Activated CD4-positive, alpha-beta memory T cell treated with anti-CD3 and anti-CD28 coated beads for 36 hours (primary cell): ENCODE data around the gene NUP93. TPM values are rescaled to one million over a fixed set of nuclear protein-coding genes. Genes with fewer than 3 reads are reported as not detected.
A peak's percentile ranks its signal among the peaks of the same experiment; 100 is the strongest.

Experiments
- CTCF ChIA-PET: fragments of 350-600 bp; sonication (Branson Sonifier 250); formaldehyde crosslinking; loops from one replicate; lab custom pipeline; 2021; ENCODE audit warnings: antibody characterized with exemption, inconsistent platforms; lab: Charles Lee
- POLR2A ChIA-PET: fragments of 350-600 bp; sonication (Branson Sonifier 250); formaldehyde crosslinking; loops from one replicate; lab custom pipeline; 2021; ENCODE audit warnings: antibody characterized with exemption; lab: Charles Lee
- DNase-seq: peaks from one replicate; pipeline ENCODE4 v3.0.0-alpha.2; 2020
- H3K27ac Mint-ChIP-seq: one replicate; pipeline ENCODE4 v1.8.0; 2021; ENCODE audit warnings: mixed read lengths
- H3K27me3 Mint-ChIP-seq: one replicate; pipeline ENCODE4 v1.8.0; 2021; ENCODE audit warnings: mixed read lengths
- H3K36me3 Mint-ChIP-seq: one replicate; pipeline ENCODE4 v1.8.0; 2021; ENCODE audit warnings: mixed read lengths
- H3K4me1 Mint-ChIP-seq: one replicate; pipeline ENCODE4 v1.8.0; 2021; ENCODE audit warnings: low read depth, mixed read lengths
- H3K4me3 Mint-ChIP-seq: one replicate; pipeline ENCODE4 v1.8.0; 2021; ENCODE audit warnings: mild to moderate bottlenecking, mixed read lengths
- H3K9me3 Mint-ChIP-seq: one replicate; pipeline ENCODE4 v1.8.0; 2021; ENCODE audit warnings: mixed read lengths
- intact Hi-C: fragments of 100-400 bp; cut with micrococcal nuclease; formaldehyde crosslinking; loops from one replicate; pipeline ENCODE4 v1.15.1; 2023
- total RNA-seq, 2 experiments: library from RNA; stranded (reverse); gene quantifications; one replicate each; pipeline ENCODE4 v1.2.3, GENCODE V29; 2021

The NUP93 gene
- total RNA-seq, 2 experiments from 2014 or later, result 131 to 133 TPM

DNA sequence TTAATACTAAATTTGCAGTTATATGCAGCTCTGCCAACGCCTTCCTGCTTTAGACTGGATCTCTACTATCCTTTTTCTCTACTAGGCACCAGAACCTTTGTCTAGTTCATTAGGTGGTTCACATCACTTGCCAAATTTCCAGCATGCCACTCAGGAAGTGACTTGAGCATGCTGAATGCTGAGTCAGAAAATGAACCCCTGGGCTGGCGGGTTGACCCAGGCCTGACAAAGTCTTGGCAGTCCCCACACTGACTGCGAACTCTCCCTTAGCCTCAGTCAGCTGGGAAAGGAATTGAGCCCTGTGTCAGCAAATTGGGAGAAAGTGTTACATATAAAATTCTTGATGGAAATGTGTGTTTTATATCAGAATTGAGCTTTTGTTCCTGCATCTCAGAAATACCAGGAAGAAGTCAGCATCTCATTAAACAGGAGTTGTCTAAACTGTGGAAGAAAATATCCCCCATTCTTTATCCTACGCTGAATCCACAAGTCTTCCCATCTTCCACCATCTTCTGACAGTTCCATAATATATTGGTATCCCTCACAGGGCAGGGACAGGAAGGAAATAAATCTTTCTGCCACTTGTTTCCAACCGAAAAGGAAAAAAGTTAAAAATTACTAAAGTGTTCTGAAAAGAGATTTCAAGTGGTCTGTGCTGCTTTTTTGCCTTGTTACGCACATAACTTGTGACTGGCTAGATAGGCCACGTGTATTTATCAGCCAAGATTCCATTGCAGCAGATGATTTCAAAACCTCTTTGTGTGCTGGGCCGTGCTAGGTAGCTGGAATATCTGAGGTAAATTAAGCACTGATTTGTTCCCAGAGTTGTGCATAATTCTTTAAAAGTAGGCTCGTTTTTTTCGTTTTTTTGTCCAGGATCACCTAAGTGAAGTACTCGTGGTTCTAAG lies 118.4 kb downstream of the NUP93 start:
- H3K27ac Mint-ChIP-seq, result peak overlapping the region; percentile 80
- no peaks in the 10 kb centered on the region for H3K27me3 Mint-ChIP-seq
- H3K9me3 Mint-ChIP-seq, result peaks cover 6% of the 10 kb centered on the region
- H3K4me1 Mint-ChIP-seq, result peaks cover 22% of the 10 kb centered on the region
- ChIA-PET POLR2A (no interaction called here), CTCF (interaction anchor here (0.6 to 1.4 kb wide), 4 partner anchors 11 to 205 kb away, joined by 3 read pairs; no protein-coding TSS in a partner anchor)
- intact Hi-C loops, result no loop called here
- peak; percentile 40 for DNase-seq
- peaks cover 5% of the 10 kb centered on the region for H3K36me3 Mint-ChIP-seq
- no peak overlapping the region for H3K4me3 Mint-ChIP-seq

DNA sequence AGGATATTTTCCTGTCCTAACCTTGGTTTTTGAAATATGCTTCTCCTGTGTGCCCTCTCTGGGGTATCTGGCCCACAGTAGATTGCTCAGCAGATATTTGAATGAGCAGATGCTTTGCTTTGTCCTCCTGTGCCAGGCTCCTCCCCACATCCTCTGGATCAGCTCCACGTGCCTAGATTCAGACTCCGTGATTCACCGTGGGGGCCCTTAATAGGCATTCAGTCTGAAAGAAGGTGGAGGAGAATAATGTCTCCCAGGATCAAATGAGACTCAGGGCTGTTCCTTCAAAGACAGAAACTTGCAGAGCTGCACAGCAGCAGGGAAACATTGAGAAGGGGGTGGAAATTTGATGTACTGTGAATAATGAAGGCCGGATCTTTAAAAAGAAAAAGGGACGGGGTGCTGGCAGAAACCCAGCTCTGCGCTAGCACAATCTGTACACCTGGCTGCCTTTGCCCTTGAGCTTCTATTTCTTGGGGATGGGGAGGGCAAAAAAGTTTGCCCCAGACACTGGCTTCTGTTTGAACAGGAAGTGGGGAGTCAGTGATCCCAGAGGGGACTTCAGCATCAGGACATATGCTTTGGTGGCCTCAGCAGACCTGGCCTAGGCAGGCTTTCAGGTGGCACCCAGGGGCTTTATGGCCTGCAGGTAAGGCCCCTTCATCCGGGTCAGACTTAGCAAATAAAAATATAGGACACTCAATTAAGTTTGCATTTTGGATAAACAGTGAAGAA lies 119.2 kb downstream of the NUP93 start:
- DNase-seq, result no peak
- ChIA-PET CTCF (interaction anchor here (0.6 kb wide), 1 partner anchor 9 kb away, joined by 4 read pairs; no protein-coding TSS in a partner anchor), POLR2A (no interaction called here)
- peaks cover 6% of the 10 kb centered on the region for H3K9me3 Mint-ChIP-seq
- intact Hi-C loops, result no loop called here
- H3K4me3 Mint-ChIP-seq, result no peak overlapping the region
- no peaks in the 10 kb centered on the region for H3K27me3 Mint-ChIP-seq
- peaks cover 5% of the 10 kb centered on the region for H3K36me3 Mint-ChIP-seq
- no peak overlapping the region for H3K27ac Mint-ChIP-seq
- H3K4me1 Mint-ChIP-seq, result peaks cover 22% of the 10 kb centered on the region

DNA sequence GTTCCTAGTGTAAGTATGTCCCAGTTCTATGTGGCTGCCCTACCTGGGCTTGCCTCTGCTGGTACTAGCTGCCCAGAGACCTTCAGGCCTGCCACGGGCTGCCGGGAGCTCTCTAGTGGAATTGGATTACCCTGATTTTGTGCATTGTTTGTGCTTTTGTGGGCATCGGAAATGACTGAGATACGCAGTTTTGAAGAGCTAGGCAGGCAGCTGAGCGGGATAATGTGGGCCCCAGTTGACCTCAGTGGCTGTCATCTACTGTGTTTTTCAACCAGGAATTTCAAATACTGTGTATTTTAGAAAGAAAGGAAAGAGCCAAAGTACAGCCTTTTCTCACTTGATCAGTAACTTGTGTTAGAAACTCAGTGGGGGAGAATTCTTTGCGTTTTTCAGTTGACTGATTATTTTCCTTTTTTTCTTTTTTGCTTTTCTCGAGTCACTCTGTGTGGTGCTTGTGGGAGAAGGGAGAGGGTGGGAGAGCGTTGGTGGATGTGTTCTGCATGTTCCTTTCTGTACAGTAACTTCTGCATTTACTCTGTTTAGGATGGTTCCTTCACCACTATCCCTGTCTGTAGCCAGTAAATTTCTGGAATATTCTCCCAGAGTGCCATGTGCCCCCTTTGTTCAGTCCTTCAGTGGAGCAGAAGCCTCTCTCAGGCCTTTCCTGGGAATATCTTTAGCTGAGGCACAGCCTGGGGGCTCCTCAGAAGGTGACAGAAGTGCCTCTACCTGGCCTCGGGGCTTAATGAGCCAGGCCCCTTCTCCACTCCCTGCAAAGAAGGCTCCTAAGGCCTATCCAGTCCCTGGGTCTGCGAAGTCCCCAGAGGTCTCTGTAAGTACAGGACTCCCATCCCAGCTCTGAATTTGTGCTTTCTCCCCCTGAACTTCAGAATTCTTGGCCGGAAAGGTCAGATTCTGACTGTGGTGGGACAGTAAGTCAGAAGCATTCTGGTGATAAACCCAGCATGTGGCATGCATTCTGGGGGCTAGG lies 120.1 kb downstream of the NUP93 start:
- intact Hi-C loops, result no loop called here
- DNase-seq, result no peak
- Mint-ChIP-seq H3K9me3 (peaks cover 6% of the 10 kb centered on the region), H3K27me3 (no peaks in the 10 kb centered on the region), H3K36me3 (peaks cover 5% of the 10 kb centered on the region), H3K4me1 (peaks cover 22% of the 10 kb centered on the region), H3K27ac (no peak overlapping the region), H3K4me3 (no peak overlapping the region)
- CTCF ChIA-PET, result no interaction called here
- POLR2A ChIA-PET, result no interaction called here

GRCh38 chr16:56851671-56852400 lies 121.9 kb downstream of the NUP93 start:
- H3K27me3 Mint-ChIP-seq, result no peaks in the 10 kb centered on the region
- peaks cover 6% of the 10 kb centered on the region for H3K9me3 Mint-ChIP-seq
- H3K4me1 Mint-ChIP-seq, result peaks cover 20% of the 10 kb centered on the region
- intact Hi-C loops, result no loop called here
- ChIA-PET POLR2A (no interaction called here), CTCF (interaction anchor here (0.6 to 1.0 kb wide), 3 partner anchors 27 to 275 kb away, joined by 3 to 4 read pairs (median 4); no protein-coding TSS in a partner anchor)
- no peak overlapping the region for H3K4me3 Mint-ChIP-seq
- H3K36me3 Mint-ChIP-seq, result peaks cover 4% of the 10 kb centered on the region
- DNase-seq, result no peak
- H3K27ac Mint-ChIP-seq, result no peak overlapping the region

GRCh38 chr16:56852401-56852730 lies 122.4 kb downstream of the NUP93 start:
- CTCF ChIA-PET, result interaction anchor here (0.6 to 1.0 kb wide), 3 partner anchors 28 to 275 kb away, joined by 4 read pairs; no protein-coding TSS in a partner anchor
- Mint-ChIP-seq H3K9me3 (peaks cover 6% of the 10 kb centered on the region), H3K27me3 (no peaks in the 10 kb centered on the region)

DNA sequence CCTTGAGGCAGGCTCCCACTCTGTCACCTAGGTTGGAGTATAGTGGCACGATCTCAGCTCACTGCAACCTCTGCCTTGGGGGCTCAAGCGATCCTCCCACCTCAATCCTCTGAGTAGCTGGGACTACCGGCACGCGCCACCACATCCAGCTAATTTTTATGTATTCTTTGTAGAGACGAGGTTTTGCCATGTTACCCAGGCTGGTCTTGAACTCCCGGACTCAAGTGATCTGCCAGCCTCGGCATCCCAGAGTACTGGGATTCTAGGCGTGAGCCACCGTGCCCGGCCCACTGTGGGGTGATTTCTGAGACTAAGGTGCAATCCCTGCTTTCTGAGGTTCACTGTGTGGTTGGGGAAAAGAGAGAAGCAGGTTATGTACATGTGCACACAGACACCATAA lies 123.0 kb downstream of the NUP93 start:
- POLR2A ChIA-PET, result no interaction called here
- no peak overlapping the region for H3K4me3 Mint-ChIP-seq

More at GRCh38 chr16:56852401-56852730, 122.4 kb downstream of the NUP93 start:
- DNase-seq, result no peak
- peaks cover 14% of the 10 kb centered on the region for H3K4me1 Mint-ChIP-seq
- peaks cover 3% of the 10 kb centered on the region for H3K36me3 Mint-ChIP-seq
- no peak overlapping the region for H3K4me3 Mint-ChIP-seq
- no peak overlapping the region for H3K27ac Mint-ChIP-seq
- intact Hi-C loops, result no loop called here
- POLR2A ChIA-PET, result no interaction called here

DNA sequence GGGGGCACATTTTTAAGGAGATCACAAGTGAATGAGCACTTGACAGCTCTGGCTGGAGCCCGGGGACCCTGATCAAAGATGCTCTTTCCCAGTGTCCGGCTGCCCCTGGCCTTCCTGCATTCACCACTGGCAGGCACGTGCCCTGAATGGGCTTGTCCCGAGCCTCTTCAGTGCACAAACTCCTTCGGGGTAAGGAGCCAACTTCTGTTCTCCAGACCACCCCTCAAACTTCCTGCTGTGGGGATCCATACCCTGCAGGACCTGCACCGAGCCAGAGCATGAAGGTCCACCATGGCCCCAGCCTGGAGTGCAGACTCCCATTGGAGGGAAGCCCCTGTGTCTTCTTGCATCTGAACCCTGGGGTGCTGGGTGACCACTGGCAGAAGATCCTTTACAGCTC lies 125.3 kb downstream of the NUP93 start:
- Mint-ChIP-seq H3K36me3 (no peaks in the 10 kb centered on the region), H3K4me1 (peaks cover 13% of the 10 kb centered on the region), H3K27ac (no peak overlapping the region), H3K4me3 (no peak overlapping the region), H3K27me3 (no peaks in the 10 kb centered on the region), H3K9me3 (no peaks in the 10 kb centered on the region)
- intact Hi-C loops, result no loop called here
- CTCF ChIA-PET, result interaction anchor here (1.5 kb wide), 1 partner anchor 14 kb away, joined by 5 read pairs; no protein-coding TSS in a partner anchor
- no peak for DNase-seq
- POLR2A ChIA-PET, result no interaction called here

More for the DNA sequence above, 123.0 kb downstream of the NUP93 start:
- H3K27ac Mint-ChIP-seq, result no peak overlapping the region
- no peaks in the 10 kb centered on the region for H3K36me3 Mint-ChIP-seq
- DNase-seq, result no peak
- no peaks in the 10 kb centered on the region for H3K27me3 Mint-ChIP-seq
- intact Hi-C loops, result no loop called here
- H3K9me3 Mint-ChIP-seq, result peaks cover under 1% of the 10 kb centered on the region
- CTCF ChIA-PET, result interaction anchor here (0.6 to 1.3 kb wide), 2 partner anchors 125 to 209 kb away, joined by 3 to 4 read pairs; no protein-coding TSS in a partner anchor
- peaks cover 8% of the 10 kb centered on the region for H3K4me1 Mint-ChIP-seq

GRCh38 chr16:56855946-56856345 lies 126.0 kb downstream of the NUP93 start:
- ChIA-PET CTCF (interaction anchor here (1.5 to 2.5 kb wide), 2 partner anchors 11 to 13 kb away, joined by 5 to 9 read pairs; no protein-coding TSS in a partner anchor), POLR2A (no interaction called here)
- intact Hi-C loops, result no loop called here
- Mint-ChIP-seq H3K4me1 (peaks cover 20% of the 10 kb centered on the region), H3K27ac (no peak overlapping the region), H3K9me3 (no peaks in the 10 kb centered on the region), H3K36me3 (no peaks in the 10 kb centered on the region), H3K4me3 (no peak overlapping the region), H3K27me3 (no peaks in the 10 kb centered on the region)
- DNase-seq, result no peak

- intact Hi-C loops, result no loop called here
- Mint-ChIP-seq H3K4me1 (peaks cover 28% of the 10 kb centered on the region), H3K9me3 (no peaks in the 10 kb centered on the region), H3K27ac (no peak overlapping the region), H3K36me3 (no peaks in the 10 kb centered on the region), H3K4me3 (no peak overlapping the region), H3K27me3 (no peaks in the 10 kb centered on the region)
- ChIA-PET POLR2A (no interaction called here), CTCF (interaction anchor here (1.5 to 2.5 kb wide), 2 partner anchors 10 to 12 kb away, joined by 5 to 9 read pairs; no protein-coding TSS in a partner anchor)
- DNase-seq, result no peak
Measured at GRCh38 chr16:56856876-56857447, 127.0 kb downstream of the NUP93 start.

DNA sequence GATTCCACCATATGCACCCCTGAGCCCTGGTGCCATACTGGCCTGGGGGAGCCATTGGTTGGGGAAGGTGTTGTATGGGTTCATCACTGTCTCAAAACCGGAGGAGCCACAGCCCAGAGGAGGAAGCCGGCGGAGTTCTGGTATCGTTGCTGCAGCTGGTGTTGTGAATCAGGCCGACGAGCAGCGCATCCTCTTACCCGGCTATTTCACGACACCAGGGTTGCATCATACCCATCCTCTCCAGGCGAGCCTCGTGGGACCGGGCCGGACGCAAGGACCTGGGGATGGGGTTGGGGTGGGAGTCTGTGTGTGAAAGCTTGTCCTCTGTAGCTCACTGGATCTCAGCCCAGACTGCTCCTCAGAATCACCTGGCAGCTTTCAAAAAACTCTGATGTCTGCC lies 128.4 kb downstream of the NUP93 start:
- DNase-seq, result no peak
- no peaks in the 10 kb centered on the region for H3K27me3 Mint-ChIP-seq
- no peak overlapping the region for H3K4me3 Mint-ChIP-seq
- no peaks in the 10 kb centered on the region for H3K36me3 Mint-ChIP-seq
- POLR2A ChIA-PET, result interaction anchor here (0.9 kb wide), 1 partner anchor 13 kb away, joined by 4 read pairs; no protein-coding TSS in a partner anchor
- CTCF ChIA-PET, result interaction anchor here (1.0 to 2.2 kb wide), 3 partner anchors 11 to 106 kb away, joined by 3 to 16 read pairs (median 5); no protein-coding TSS in a partner anchor
- H3K9me3 Mint-ChIP-seq, result no peaks in the 10 kb centered on the region
- intact Hi-C loops, result no loop called here
- no peak overlapping the region for H3K27ac Mint-ChIP-seq
- H3K4me1 Mint-ChIP-seq, result peaks cover 39% of the 10 kb centered on the region
